HEK293 (cell line): ENCODE results near the gene METTL23.
A peak's percentile ranks its signal among the peaks of the same experiment; 100 is the strongest.

Experiments used
- HOXA7 ChIP-seq: sonication (generic); formaldehyde crosslinking; IDR thresholded peaks from 2 replicates; pipeline ENCODE4 v1.8.1; 2022; ENCODE audit warnings: missing genetic modification reagents, borderline replicate concordance
- KLF1 ChIP-seq: fragments of 450-650 bp; formaldehyde crosslinking; IDR thresholded peaks from 2 replicates; pipeline ENCODE4 v1.5.1; 2016; ENCODE audit warnings: missing biosample characterization, missing genetic modification characterization
- KLF7 ChIP-seq: fragments of 450-650 bp; formaldehyde crosslinking; IDR thresholded peaks from 2 replicates; pipeline ENCODE4 v1.5.1; 2016; ENCODE audit warnings: missing biosample characterization, missing genetic modification characterization, borderline replicate concordance
- KLF8 ChIP-seq: fragments of 450-650 bp; formaldehyde crosslinking; IDR thresholded peaks from 2 replicates; pipeline ENCODE4 v1.5.1; 2016; ENCODE audit warnings: missing biosample characterization, missing genetic modification characterization
- OSR2 ChIP-seq: fragments of 450-650 bp; formaldehyde crosslinking; IDR thresholded peaks from 2 replicates; pipeline ENCODE4 v1.5.1; 2016; ENCODE audit warnings: missing biosample characterization, missing genetic modification characterization
- REPIN1 ChIP-seq: fragments of 450-650 bp; formaldehyde crosslinking; IDR thresholded peaks from 2 replicates; pipeline ENCODE4 v1.5.1; 2017; ENCODE audit warnings: missing biosample characterization, missing genetic modification characterization, low read depth
- SETDB1 ChIP-seq: IDR thresholded peaks from one replicate; pipeline ENCODE4 v1.6.1; 2017; ENCODE audit warnings: mild to moderate bottlenecking, low read length, moderate library complexity, mixed read lengths; ENCODE audit not compliant: insufficient read length
- SP3 ChIP-seq: fragments of 450-650 bp; formaldehyde crosslinking; IDR thresholded peaks from 2 replicates; pipeline ENCODE4 v1.5.1; 2016; ENCODE audit warnings: missing biosample characterization, missing genetic modification characterization
- SP7 ChIP-seq: fragments of 450-650 bp; formaldehyde crosslinking; IDR thresholded peaks from 2 replicates; pipeline ENCODE4 v1.5.1; 2016; ENCODE audit warnings: missing biosample characterization, missing genetic modification characterization
- TCF7L2 ChIP-seq: IDR thresholded peaks from 2 replicates; pipeline ENCODE4 v1.6.1; 2011; ENCODE audit warnings: low read depth, mild to moderate bottlenecking, inconsistent platforms, low read length, moderate library complexity, borderline replicate concordance
- ZIC2 ChIP-seq: fragments of 450-650 bp; formaldehyde crosslinking; IDR thresholded peaks from 2 replicates; pipeline ENCODE4 v1.5.1; 2016; ENCODE audit warnings: missing biosample characterization, missing genetic modification characterization
- ZNF114 ChIP-seq: fragments of 450-650 bp; formaldehyde crosslinking; IDR thresholded peaks from 2 replicates; pipeline ENCODE4 v1.5.0; 2017; ENCODE audit warnings: missing biosample characterization, missing genetic modification characterization
- ZNF146 ChIP-seq: fragments of 450-650 bp; formaldehyde crosslinking; IDR thresholded peaks from 2 replicates; pipeline ENCODE4 v1.5.1; 2016; ENCODE audit warnings: missing biosample characterization, missing genetic modification characterization
- ZNF155 ChIP-seq: fragments of 450-650 bp; formaldehyde crosslinking; IDR thresholded peaks from 2 replicates; pipeline ENCODE4 v1.5.1; 2016; ENCODE audit warnings: missing biosample characterization, missing genetic modification characterization
- ZNF174 ChIP-seq: fragments of 450-650 bp; formaldehyde crosslinking; IDR thresholded peaks from 2 replicates; pipeline ENCODE4 v1.5.0; 2017; ENCODE audit warnings: missing biosample characterization, mild to moderate bottlenecking, missing genetic modification characterization
- ZNF175 ChIP-seq: fragments of 450-650 bp; formaldehyde crosslinking; IDR thresholded peaks from 2 replicates; pipeline ENCODE4 v1.5.1; 2016; ENCODE audit warnings: missing biosample characterization, missing genetic modification characterization
- ZNF184 ChIP-seq: fragments of 450-650 bp; IDR thresholded peaks from 2 replicates; pipeline ENCODE4 v1.5.1; 2018; ENCODE audit warnings: missing biosample characterization, mild to moderate bottlenecking, missing genetic modification characterization
- ZNF23 ChIP-seq: fragments of 450-650 bp; formaldehyde crosslinking; IDR thresholded peaks from 2 replicates; pipeline ENCODE4 v1.5.1; 2016; ENCODE audit warnings: missing biosample characterization, missing genetic modification characterization, borderline replicate concordance
- ZNF341 ChIP-seq: fragments of 450-650 bp; formaldehyde crosslinking; IDR thresholded peaks from 2 replicates; pipeline ENCODE4; 2016; ENCODE audit warnings: low read depth, missing biosample characterization, missing genetic modification characterization
- ZNF366 ChIP-seq: fragments of 450-650 bp; formaldehyde crosslinking; conservative IDR thresholded peaks from 2 replicates; pipeline ENCODE4 v1.5.1; 2016; ENCODE audit warnings: missing biosample characterization, missing genetic modification characterization
- ZNF416 ChIP-seq: fragments of 450-650 bp; formaldehyde crosslinking; IDR thresholded peaks from 2 replicates; pipeline ENCODE4 v1.5.1; 2016; ENCODE audit warnings: missing biosample characterization, missing genetic modification characterization
- ZNF529 ChIP-seq: fragments of 450-650 bp; formaldehyde crosslinking; IDR thresholded peaks from 2 replicates; pipeline ENCODE4 v1.5.1; 2017; ENCODE audit warnings: missing genetic modification characterization, missing biosample characterization; ENCODE audit not compliant: insufficient replicate concordance
- ZNF555 ChIP-seq: fragments of 450-650 bp; formaldehyde crosslinking; conservative IDR thresholded peaks from 2 replicates; pipeline ENCODE4 v1.5.1; 2017; ENCODE audit warnings: missing biosample characterization, mild to moderate bottlenecking, missing genetic modification characterization, inconsistent platforms
- ZNF561 ChIP-seq: fragments of 450-650 bp; IDR thresholded peaks from 2 replicates; pipeline ENCODE4 v1.5.1; 2018; ENCODE audit warnings: missing biosample characterization, missing genetic modification characterization, borderline replicate concordance
- ZNF571 ChIP-seq: fragments of 450-650 bp; formaldehyde crosslinking; IDR thresholded peaks from 2 replicates; pipeline ENCODE4 v1.5.0; 2017; ENCODE audit warnings: missing biosample characterization, missing genetic modification characterization
- ZNF621 ChIP-seq: fragments of 450-650 bp; formaldehyde crosslinking; IDR thresholded peaks from 2 replicates; pipeline ENCODE4 v1.5.1; 2017; ENCODE audit warnings: missing biosample characterization, missing genetic modification characterization
- ZNF660 ChIP-seq: fragments of 450-650 bp; IDR thresholded peaks from 2 replicates; pipeline ENCODE4 v1.5.1; 2018; ENCODE audit warnings: missing biosample characterization, mild to moderate bottlenecking, missing genetic modification characterization
- ZNF707 ChIP-seq: fragments of 450-650 bp; formaldehyde crosslinking; IDR thresholded peaks from 2 replicates; pipeline ENCODE4 v1.5.1; 2016; ENCODE audit warnings: missing biosample characterization, missing genetic modification characterization
- ZNF837 ChIP-seq: fragments of 450-650 bp; formaldehyde crosslinking; IDR thresholded peaks from 2 replicates; pipeline ENCODE4 v1.5.1; 2016; ENCODE audit warnings: missing biosample characterization, missing genetic modification characterization
- ZSCAN30 ChIP-seq: fragments of 450-650 bp; IDR thresholded peaks from 2 replicates; pipeline ENCODE4 v1.5.1; 2018; ENCODE audit warnings: missing biosample characterization, mild to moderate bottlenecking, missing genetic modification characterization, moderate library complexity
- TF ChIP-seq, protein P1 (sequence below): fragments of 450-650 bp; formaldehyde crosslinking; IDR thresholded peaks from 2 replicates; pipeline ENCODE4 v1.5.1; 2016; ENCODE audit warnings: missing biosample characterization, missing genetic modification characterization
- TF ChIP-seq, protein P2 (sequence below): fragments of 450-650 bp; formaldehyde crosslinking; IDR thresholded peaks from 2 replicates; pipeline ENCODE4 v1.5.1; 2017; ENCODE audit warnings: missing biosample characterization, missing genetic modification characterization
- TF ChIP-seq, protein P3 (sequence below): fragments of 450-650 bp; formaldehyde crosslinking; conservative IDR thresholded peaks from 2 replicates; pipeline ENCODE4 v1.5.1; 2016; ENCODE audit warnings: low read depth, missing biosample characterization, missing genetic modification characterization

METTL23 gene

DNA sequence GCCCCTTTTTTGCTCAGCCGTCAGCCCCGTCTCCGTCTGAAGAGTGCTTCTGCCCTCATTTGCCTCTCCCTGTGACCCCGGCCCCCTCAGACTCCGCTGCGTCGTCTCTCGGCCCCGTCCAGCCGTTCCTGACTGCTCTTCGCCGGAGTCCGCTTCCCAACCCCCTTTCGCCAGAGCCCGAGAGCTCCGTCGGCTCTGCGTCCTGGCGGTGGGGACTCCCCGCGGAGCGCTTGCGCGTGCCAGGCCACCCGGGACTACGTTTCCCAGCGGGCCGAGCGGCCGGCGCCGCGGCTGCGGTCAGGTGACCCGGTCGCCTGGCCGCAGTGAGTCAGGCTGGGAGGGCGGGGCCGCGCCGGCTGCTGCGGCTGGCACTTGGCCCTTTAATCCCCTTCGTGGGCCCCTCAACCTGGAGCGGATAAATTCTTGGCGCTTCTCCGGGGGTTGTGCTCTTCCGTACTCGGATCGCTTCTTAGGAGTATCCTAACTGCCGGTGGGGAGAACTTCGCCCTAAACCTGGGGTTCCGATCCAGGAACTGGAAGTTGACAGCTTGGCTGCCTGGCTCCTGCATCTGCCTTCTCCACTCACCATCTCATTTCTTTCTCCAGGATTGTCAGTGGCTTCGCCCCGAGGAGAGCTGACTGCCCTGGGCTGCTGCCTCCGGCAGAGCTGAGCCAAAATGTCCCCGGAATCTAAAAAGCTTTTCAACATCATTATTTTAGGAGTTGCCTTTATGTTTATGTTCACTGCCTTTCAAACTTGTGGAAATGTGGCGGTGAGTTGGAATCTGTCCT lies 11.2 kb downstream of the METTL23 start, which contains the start of gene MFSD11 (continued):
- peak; percentile 34; the same call in 1 of the 2 replicates for TF ChIP-seq KLF1 (tag by site-specific recombination)
- TF ChIP-seq SP3: peak; percentile 91
- TF ChIP-seq OSR2 (tag by site-specific recombination): peak; percentile 20; the same call in 1 of the 2 replicates
- peak; percentile 63; the same call in 1 of the 2 replicates for TF ChIP-seq ZNF660 (tag by site-specific recombination)
- TF ChIP-seq REPIN1 (tag by site-specific recombination): peak; percentile 87; the same call in 1 of the 2 replicates
- TF ChIP-seq ZNF529: no peak
- TF ChIP-seq ZNF416: no peak
- TF ChIP-seq HOXA7 (CRISPR knock-in tag): no peak
- no peak for TF ChIP-seq ZNF571 (tag by site-specific recombination)
- no peak for TF ChIP-seq ZNF174
- no peak for TF ChIP-seq ZNF366
- TF ChIP-seq ZNF184 (tag by site-specific recombination): peak; percentile 72; the same call in 1 of the 2 replicates
- TF ChIP-seq ZNF114 (tag by site-specific recombination): no peak
- TF ChIP-seq TCF7L2: no peak
- TF ChIP-seq KLF8 (tag by site-specific recombination): peak; percentile 75; the same call in 1 of the 2 replicates
- TF ChIP-seq ZNF146 (tag by site-specific recombination): no peak
- TF ChIP-seq, protein P1, sequence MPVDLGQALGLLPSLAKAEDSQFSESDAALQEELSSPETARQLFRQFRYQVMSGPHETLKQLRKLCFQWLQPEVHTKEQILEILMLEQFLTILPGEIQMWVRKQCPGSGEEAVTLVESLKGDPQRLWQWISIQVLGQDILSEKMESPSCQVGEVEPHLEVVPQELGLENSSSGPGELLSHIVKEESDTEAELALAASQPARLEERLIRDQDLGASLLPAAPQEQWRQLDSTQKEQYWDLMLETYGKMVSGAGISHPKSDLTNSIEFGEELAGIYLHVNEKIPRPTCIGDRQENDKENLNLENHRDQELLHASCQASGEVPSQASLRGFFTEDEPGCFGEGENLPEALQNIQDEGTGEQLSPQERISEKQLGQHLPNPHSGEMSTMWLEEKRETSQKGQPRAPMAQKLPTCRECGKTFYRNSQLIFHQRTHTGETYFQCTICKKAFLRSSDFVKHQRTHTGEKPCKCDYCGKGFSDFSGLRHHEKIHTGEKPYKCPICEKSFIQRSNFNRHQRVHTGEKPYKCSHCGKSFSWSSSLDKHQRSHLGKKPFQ (tag by site-specific recombination): no peak
- TF ChIP-seq ZNF555 (tag by site-specific recombination): no peak
- peak; percentile 80 for TF ChIP-seq ZIC2 (tag by site-specific recombination)
- peak; percentile 93 for TF ChIP-seq ZNF341 (tag by site-specific recombination)
- TF ChIP-seq ZNF621 (tag by site-specific recombination): no peak
- TF ChIP-seq ZSCAN30 (tag by site-specific recombination): peak; percentile 83
- TF ChIP-seq, protein P2, sequence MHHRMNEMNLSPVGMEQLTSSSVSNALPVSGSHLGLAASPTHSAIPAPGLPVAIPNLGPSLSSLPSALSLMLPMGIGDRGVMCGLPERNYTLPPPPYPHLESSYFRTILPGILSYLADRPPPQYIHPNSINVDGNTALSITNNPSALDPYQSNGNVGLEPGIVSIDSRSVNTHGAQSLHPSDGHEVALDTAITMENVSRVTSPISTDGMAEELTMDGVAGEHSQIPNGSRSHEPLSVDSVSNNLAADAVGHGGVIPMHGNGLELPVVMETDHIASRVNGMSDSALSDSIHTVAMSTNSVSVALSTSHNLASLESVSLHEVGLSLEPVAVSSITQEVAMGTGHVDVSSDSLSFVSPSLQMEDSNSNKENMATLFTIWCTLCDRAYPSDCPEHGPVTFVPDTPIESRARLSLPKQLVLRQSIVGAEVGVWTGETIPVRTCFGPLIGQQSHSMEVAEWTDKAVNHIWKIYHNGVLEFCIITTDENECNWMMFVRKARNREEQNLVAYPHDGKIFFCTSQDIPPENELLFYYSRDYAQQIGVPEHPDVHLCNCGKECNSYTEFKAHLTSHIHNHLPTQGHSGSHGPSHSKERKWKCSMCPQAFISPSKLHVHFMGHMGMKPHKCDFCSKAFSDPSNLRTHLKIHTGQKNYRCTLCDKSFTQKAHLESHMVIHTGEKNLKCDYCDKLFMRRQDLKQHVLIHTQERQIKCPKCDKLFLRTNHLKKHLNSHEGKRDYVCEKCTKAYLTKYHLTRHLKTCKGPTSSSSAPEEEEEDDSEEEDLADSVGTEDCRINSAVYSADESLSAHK (tag by site-specific recombination): peak; percentile 48; the same call in 1 of the 2 replicates
- TF ChIP-seq ZNF155 (tag by site-specific recombination): no peak
- TF ChIP-seq ZNF23 (tag by site-specific recombination): no peak
- no peak for TF ChIP-seq ZNF837 (tag by site-specific recombination)
- no peak for TF ChIP-seq ZNF707 (tag by site-specific recombination)
- TF ChIP-seq ZNF561 (tag by site-specific recombination): peak; percentile 79; the same call in 1 of the 2 replicates
- TF ChIP-seq SP7: peak; percentile 87
- TF ChIP-seq SETDB1: no peak
- TF ChIP-seq ZNF175 (tag by site-specific recombination): no peak
- TF ChIP-seq, protein P3, sequence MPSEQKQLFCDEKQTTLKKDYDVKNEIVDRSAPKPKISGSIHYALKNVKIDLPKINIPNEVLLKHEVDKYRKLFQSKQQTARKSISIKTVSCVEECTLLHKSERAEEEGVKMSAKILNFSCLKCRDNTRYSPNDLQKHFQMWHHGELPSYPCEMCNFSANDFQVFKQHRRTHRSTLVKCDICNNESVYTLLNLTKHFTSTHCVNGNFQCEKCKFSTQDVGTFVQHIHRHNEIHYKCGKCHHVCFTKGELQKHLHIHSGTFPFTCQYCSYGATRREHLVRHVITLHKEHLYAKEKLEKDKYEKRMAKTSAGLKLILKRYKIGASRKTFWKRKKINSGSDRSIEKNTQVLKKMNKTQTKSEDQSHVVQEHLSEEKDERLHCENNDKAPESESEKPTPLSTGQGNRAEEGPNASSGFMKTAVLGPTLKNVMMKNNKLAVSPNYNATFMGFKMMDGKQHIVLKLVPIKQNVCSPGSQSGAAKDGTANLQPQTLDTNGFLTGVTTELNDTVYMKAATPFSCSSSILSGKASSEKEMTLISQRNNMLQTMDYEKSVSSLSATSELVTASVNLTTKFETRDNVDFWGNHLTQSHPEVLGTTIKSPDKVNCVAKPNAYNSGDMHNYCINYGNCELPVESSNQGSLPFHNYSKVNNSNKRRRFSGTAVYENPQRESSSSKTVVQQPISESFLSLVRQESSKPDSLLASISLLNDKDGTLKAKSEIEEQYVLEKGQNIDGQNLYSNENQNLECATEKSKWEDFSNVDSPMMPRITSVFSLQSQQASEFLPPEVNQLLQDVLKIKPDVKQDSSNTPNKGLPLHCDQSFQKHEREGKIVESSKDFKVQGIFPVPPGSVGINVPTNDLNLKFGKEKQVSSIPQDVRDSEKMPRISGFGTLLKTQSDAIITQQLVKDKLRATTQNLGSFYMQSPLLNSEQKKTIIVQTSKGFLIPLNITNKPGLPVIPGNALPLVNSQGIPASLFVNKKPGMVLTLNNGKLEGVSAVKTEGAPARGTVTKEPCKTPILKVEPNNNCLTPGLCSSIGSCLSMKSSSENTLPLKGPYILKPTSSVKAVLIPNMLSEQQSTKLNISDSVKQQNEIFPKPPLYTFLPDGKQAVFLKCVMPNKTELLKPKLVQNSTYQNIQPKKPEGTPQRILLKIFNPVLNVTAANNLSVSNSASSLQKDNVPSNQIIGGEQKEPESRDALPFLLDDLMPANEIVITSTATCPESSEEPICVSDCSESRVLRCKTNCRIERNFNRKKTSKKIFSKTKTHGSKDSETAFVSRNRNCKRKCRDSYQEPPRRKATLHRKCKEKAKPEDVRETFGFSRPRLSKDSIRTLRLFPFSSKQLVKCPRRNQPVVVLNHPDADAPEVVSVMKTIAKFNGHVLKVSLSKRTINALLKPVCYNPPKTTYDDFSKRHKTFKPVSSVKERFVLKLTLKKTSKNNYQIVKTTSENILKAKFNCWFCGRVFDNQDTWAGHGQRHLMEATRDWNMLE (tag by site-specific recombination): no peak
- TF ChIP-seq KLF7 (tag by site-specific recombination): no peak
